ENCODE measurements around the gene FREY1. TPM values are rescaled to one million over a fixed set of nuclear protein-coding genes. Genes with fewer than 3 reads are reported as not detected.

The FREY1 gene
- total and polyA plus RNA-seq, 4 donors: 0.15 to 0.67 (median 0.39) TPM

DNA sequence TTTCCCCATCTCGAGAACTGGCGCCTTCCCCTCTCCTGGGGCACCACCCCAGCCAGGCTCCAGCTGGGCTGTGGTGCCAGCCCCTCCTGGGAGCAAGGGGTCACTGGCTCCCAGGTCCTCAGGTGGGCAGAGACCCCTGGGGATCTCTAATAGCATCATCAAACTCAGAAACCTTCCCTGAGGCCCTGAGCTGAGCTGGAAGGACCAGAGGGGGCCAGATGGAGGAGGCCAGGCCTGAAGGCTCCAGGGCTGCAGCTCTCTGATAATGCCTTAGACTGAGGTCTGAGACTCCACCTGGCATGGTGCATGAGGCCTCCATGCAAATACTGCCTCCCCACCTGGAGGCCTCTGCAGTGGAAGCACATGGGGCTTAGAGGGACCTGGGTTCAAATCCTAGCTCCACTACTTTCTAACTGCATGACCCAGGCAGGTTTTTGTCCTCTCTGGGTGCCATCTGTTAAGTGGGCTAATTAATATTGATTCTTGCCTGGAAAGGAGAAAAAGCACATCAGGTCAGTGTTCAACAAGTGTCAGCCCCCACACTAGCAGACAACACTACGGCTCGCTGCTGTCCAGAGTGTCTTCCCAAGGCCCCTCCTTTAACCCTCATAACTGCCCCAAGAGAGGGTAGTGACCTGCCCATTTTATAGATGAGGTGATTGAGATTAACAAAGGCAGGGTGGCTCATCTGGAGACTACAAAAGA lies 20.1 kb downstream of the FREY1 start:
- no peak for TF ChIP-seq CTCF (IDR thresholded peaks at IDR 0.05; ENCODE audit: control extremely low read depth, extremely low read depth)
- ATAC-seq (ENCODE audit: insufficient read depth, low FRiP score): no peak

DNA sequence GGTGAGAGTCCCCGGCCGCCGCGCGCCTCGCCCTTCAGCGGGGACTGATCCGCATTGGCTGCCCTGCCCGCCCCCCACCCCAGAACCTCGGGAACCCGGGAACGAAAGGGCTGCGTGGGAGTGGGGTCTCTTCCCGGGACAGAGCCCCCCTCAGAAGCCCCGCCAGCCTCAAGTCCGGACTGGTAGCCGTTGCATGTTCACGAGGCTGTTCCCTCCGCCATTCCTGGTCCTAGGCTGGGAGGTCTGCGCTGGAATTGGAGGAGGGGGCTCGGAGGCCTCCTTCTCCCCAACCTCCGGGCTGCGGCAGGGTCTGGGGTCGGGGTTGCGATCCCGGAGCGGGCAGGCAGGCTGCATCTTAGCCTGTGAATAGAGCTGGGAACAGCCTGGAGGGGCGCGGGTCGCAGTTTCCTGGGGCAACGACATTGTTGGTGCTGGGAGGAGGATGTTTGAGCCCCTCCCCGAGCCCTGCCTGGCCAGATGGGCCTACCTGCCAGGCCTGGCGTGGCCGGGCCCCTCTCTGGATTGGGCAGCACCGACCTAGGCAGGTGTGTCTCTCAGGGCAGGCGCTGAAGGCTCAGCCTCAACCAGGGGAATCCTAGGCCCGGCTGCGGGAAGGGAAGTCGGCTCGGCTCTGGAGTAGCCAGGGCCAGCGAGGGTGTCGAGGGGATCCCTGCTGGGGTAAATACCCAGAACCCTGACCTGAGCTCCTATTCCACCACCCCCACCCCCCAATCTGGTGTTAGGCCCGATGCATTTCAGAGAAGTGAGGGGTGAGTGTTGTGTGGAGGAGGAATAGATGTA lies 20.9 kb downstream of the FREY1 start:
- peaks cover 0 to 7% (median 0%) of the 10 kb centered on the region in 5 donors for H3K4me1 ChIP-seq (ENCODE audit: control insufficient read depth in 5 of 5, insufficient read depth in 5 of 5, low read length in 5 of 5)
- H3K36me3 ChIP-seq (ENCODE audit: control insufficient read depth in 4 of 4, insufficient read depth in 4 of 4, low read length in 4 of 4): peaks cover 4 to 18% (median 8%) of the 10 kb centered on the region in 4 donors
- H3K9me3 ChIP-seq (ENCODE audit: control insufficient read depth in 4 of 4, insufficient read depth in 3 of 4, low read length in 3 of 4): no peaks in the 10 kb centered on the region
- H3K27me3 ChIP-seq (ENCODE audit: control insufficient read depth in 3 of 3, insufficient read depth in 3 of 3, low read length in 2 of 3): peaks cover 0 to 11% (median 3%) of the 10 kb centered on the region in 3 donors
- WGBS, 2 donors: 14 to 16% methylated on average over 41 to 43 of the region's 43 CpGs
- no peak for TF ChIP-seq CTCF (IDR thresholded peaks at IDR 0.05; ENCODE audit: control extremely low read depth, extremely low read depth)
- no peak for DNase-seq
- no peak for ATAC-seq (ENCODE audit: insufficient read depth, low FRiP score)
- peak overlapping the region; percentile 24 for H3K4me3 ChIP-seq
- no peak overlapping the region for H3K27ac ChIP-seq (ENCODE audit: low read depth in 1 of 2, low read length in 1 of 2)
- no peak overlapping the region for H3K9ac ChIP-seq (ENCODE audit: insufficient read depth in 1 of 2, low read length in 2 of 2)

More for the DNA sequence above, 20.1 kb downstream of the FREY1 start:
- peaks cover 0 to 11% (median 3%) of the 10 kb centered on the region in 3 donors for H3K27me3 ChIP-seq (ENCODE audit: control insufficient read depth in 3 of 3, insufficient read depth in 3 of 3, low read length in 2 of 3)
- no peak for DNase-seq
- H3K27ac ChIP-seq (ENCODE audit: low read depth in 1 of 2, low read length in 1 of 2): no peak overlapping the region
- peaks cover 0 to 7% (median 0%) of the 10 kb centered on the region in 5 donors for H3K4me1 ChIP-seq (ENCODE audit: control insufficient read depth in 5 of 5, insufficient read depth in 5 of 5, low read length in 5 of 5)
- H3K4me3 ChIP-seq: no peak overlapping the region
- 84 to 86% methylated on average over 4 of the region's 4 CpGs for WGBS, 2 donors
- peaks cover 0 to 9% (median 4%) of the 10 kb centered on the region in 4 donors for H3K36me3 ChIP-seq (ENCODE audit: control insufficient read depth in 4 of 4, insufficient read depth in 4 of 4, low read length in 4 of 4)
- H3K9ac ChIP-seq (ENCODE audit: insufficient read depth in 1 of 2, low read length in 2 of 2): no peak overlapping the region
- no peaks in the 10 kb centered on the region for H3K9me3 ChIP-seq (ENCODE audit: control insufficient read depth in 4 of 4, insufficient read depth in 3 of 4, low read length in 3 of 4)

DNA sequence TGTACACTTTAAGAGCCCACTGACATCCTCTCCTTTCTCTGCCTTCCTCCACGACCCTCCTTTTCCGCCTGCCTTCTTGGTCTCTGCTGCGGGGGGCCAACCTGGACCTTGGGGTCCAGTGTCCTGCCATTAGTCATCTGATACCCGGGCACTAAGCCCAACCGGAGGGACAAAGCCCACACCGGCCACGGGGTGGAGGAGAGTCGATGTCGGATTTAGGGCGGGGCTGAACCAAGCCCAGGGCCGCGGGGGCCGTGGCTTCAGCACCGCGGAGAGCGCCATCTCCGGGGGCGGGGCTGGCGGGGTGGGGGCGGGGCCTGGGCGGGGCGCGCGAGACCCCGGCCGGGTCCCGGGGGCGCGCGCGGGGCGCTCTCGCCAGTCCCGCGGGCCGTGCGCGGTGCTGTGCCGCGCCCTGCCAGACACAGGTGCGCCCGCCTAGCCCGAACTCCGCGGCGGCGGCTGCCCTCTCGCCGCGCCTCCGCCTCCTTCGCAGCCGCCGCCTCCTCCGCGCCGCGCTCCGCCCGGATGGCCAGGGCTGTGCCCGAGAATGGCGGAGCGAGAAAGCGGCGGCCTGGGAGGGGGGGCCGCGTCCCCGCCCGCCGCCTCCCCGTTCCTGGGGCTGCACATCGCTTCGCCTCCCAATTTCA lies 21.7 kb downstream of the FREY1 start, which contains the start of gene MAPK8IP1:
MAPK8IP1 (plus strand) TSS at position 378 of the 647 bp plus-strand sequence; CDS start at position 548, 170 bp downstream.
- TF ChIP-seq CTCF (IDR thresholded peaks at IDR 0.05; ENCODE audit: control extremely low read depth, extremely low read depth): no peak
- Histone ChIP-seq H3K9me3 (ENCODE audit: control insufficient read depth in 4 of 4, insufficient read depth in 3 of 4, low read length in 3 of 4) (peaks cover 0 to 1% (median 0%) of the 10 kb centered on the region in 4 donors), H3K4me3 (peak within 1 kb of the TSS; percentile 24), H3K27ac (ENCODE audit: low read depth in 1 of 2, low read length in 1 of 2) (no peak within 1 kb of the TSS), H3K27me3 (ENCODE audit: control insufficient read depth in 3 of 3, insufficient read depth in 3 of 3, low read length in 2 of 3) (peaks cover 0 to 11% (median 3%) of the 10 kb centered on the region in 3 donors), H3K9ac (ENCODE audit: insufficient read depth in 1 of 2, low read length in 2 of 2) (no peak within 1 kb of the TSS), H3K36me3 (ENCODE audit: control insufficient read depth in 4 of 4, insufficient read depth in 4 of 4, low read length in 4 of 4) (peaks cover 4 to 25% (median 13%) of the 10 kb centered on the region in 4 donors), H3K4me1 (ENCODE audit: control insufficient read depth in 5 of 5, insufficient read depth in 5 of 5, low read length in 5 of 5) (peaks cover 0 to 7% (median 0%) of the 10 kb centered on the region in 5 donors)
- DNase-seq (peak; percentile 43 to 69 (median 53)), ATAC-seq (ENCODE audit: insufficient read depth, low FRiP score) (peak; percentile 83)
- 2 to 3% methylated on average over 35 to 73 of the region's 73 CpGs for WGBS, 2 donors

Measured in lung (tissue), 12 donors.